ENCODE data around the gene C20orf173. TPM values are rescaled to one million over a fixed set of nuclear protein-coding genes. Genes with fewer than 3 reads are reported as not detected.

C20orf173 gene
- total RNA-seq, 1 donor from 2014 or later: not detected

GRCh38 chr20:35561268-35561667, 31.8 kb upstream of the C20orf173 start:
- Histone ChIP-seq H3F3A (ENCODE audit: low read depth) (peaks cover 5% of the 10 kb centered on the region), H3K36me3 (no peaks in the 10 kb centered on the region), H3K4me2 (no peak overlapping the region), H3K4me1 (no peaks in the 10 kb centered on the region), H3K27ac (no peak overlapping the region), H3K4me3 (no peak overlapping the region), H3K9me3 (ENCODE audit: low read depth) (no peaks in the 10 kb centered on the region), H3K79me2 (ENCODE audit: low read depth) (no peaks in the 10 kb centered on the region), H3K27me3 (no peaks in the 10 kb centered on the region), H3K9ac (no peak overlapping the region), H4K20me1 (ENCODE audit: low read depth) (no peaks in the 10 kb centered on the region), H2AFZ (replicated peaks) (no peak overlapping the region)
- Mint-ChIP-seq H3K27me3 (ENCODE audit: insufficient read depth, low read depth) (peaks cover 10% of the 10 kb centered on the region), H3K9me3 (no peaks in the 10 kb centered on the region), H3K36me3 (peaks cover 8% of the 10 kb centered on the region), H3K4me1 (no peaks in the 10 kb centered on the region), H3K27ac (no peak overlapping the region), H3K4me3 (no peak overlapping the region)
- peak; percentile 77 for DNase-seq (ENCODE audit: low spot score)
- no peak for TF ChIP-seq EZH2phosphoT487 (IDR thresholded peaks at IDR 0.05)
- TF ChIP-seq, protein P1, sequence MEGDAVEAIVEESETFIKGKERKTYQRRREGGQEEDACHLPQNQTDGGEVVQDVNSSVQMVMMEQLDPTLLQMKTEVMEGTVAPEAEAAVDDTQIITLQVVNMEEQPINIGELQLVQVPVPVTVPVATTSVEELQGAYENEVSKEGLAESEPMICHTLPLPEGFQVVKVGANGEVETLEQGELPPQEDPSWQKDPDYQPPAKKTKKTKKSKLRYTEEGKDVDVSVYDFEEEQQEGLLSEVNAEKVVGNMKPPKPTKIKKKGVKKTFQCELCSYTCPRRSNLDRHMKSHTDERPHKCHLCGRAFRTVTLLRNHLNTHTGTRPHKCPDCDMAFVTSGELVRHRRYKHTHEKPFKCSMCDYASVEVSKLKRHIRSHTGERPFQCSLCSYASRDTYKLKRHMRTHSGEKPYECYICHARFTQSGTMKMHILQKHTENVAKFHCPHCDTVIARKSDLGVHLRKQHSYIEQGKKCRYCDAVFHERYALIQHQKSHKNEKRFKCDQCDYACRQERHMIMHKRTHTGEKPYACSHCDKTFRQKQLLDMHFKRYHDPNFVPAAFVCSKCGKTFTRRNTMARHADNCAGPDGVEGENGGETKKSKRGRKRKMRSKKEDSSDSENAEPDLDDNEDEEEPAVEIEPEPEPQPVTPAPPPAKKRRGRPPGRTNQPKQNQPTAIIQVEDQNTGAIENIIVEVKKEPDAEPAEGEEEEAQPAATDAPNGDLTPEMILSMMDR (IDR thresholded peaks at IDR 0.05): peak; percentile 57

DNA sequence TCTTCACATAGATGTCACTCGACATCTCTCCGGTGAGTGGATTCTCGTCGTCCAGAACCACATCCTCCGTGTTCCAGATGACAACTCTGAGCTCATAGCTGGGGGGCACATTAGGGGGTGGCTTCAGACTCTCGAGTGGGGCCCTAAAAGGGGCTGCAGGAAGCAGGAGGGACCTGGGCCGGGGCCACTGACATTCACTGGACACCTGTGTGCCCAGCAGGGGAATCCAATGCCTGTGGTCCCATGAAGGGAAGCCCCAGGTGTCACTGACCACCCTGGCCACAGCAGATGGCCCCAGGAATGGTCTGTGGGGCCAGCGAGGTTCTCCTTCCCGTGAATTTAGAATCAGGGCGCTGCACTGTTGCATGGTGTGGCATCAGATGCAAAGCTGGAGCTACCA, 31.1 kb upstream of the C20orf173 start:
- Histone ChIP-seq H3K9ac (no peak overlapping the region), H3K4me2 (no peak overlapping the region), H3K9me3 (ENCODE audit: low read depth) (no peaks in the 10 kb centered on the region), H3K36me3 (no peaks in the 10 kb centered on the region), H3K4me1 (no peaks in the 10 kb centered on the region), H3K27me3 (no peaks in the 10 kb centered on the region), H3F3A (ENCODE audit: low read depth) (peaks cover 5% of the 10 kb centered on the region), H2AFZ (replicated peaks) (no peak overlapping the region), H4K20me1 (ENCODE audit: low read depth) (no peaks in the 10 kb centered on the region), H3K79me2 (ENCODE audit: low read depth) (no peaks in the 10 kb centered on the region), H3K4me3 (no peak overlapping the region), H3K27ac (no peak overlapping the region)
- Mint-ChIP-seq H3K27ac (no peak overlapping the region), H3K4me1 (no peaks in the 10 kb centered on the region), H3K36me3 (peaks cover 9% of the 10 kb centered on the region), H3K27me3 (ENCODE audit: insufficient read depth, low read depth) (peaks cover 10% of the 10 kb centered on the region), H3K4me3 (no peak overlapping the region), H3K9me3 (no peaks in the 10 kb centered on the region)
- no peak for DNase-seq (ENCODE audit: low spot score)
- no peak for TF ChIP-seq EZH2 (IDR thresholded peaks at IDR 0.05)
- no peak for TF ChIP-seq EZH2phosphoT487 (IDR thresholded peaks at IDR 0.05)
- TF ChIP-seq, protein P1 (IDR thresholded peaks at IDR 0.05): no peak

DNA sequence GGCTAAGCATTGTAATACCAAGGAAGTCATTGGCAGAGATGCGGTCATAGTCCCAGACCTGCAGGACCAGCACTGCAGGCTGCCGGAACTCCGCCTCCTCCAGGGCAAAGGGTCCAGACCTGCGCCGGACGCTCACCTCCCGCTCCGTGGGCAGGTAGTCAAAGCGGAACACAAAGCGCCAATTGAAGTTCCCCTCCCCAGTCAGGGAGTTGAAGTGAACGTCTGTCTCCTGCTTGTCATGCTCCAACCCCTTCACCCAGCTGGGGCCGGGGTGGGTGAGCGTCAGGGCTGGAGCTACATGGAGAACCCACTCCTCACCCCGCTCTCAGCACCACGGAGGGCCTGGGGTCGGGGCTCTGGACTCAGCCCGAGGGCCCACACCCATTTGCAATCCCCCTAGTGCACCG, 30.7 kb upstream of the C20orf173 start:
- no peak for DNase-seq (ENCODE audit: low spot score)
- Mint-ChIP-seq H3K36me3 (peaks cover 12% of the 10 kb centered on the region), H3K27ac (no peak overlapping the region), H3K4me1 (no peaks in the 10 kb centered on the region), H3K4me3 (no peak overlapping the region), H3K9me3 (no peaks in the 10 kb centered on the region), H3K27me3 (ENCODE audit: insufficient read depth, low read depth) (peaks cover 10% of the 10 kb centered on the region)
- Histone ChIP-seq H3K9ac (no peak overlapping the region), H3K4me3 (no peak overlapping the region), H3F3A (ENCODE audit: low read depth) (peaks cover 5% of the 10 kb centered on the region), H3K27me3 (no peaks in the 10 kb centered on the region), H3K79me2 (ENCODE audit: low read depth) (no peaks in the 10 kb centered on the region), H2AFZ (replicated peaks) (no peak overlapping the region), H3K27ac (no peak overlapping the region), H3K9me3 (ENCODE audit: low read depth) (no peaks in the 10 kb centered on the region), H3K4me2 (no peak overlapping the region), H4K20me1 (ENCODE audit: low read depth) (no peaks in the 10 kb centered on the region), H3K4me1 (no peaks in the 10 kb centered on the region), H3K36me3 (no peaks in the 10 kb centered on the region)
- no peak for TF ChIP-seq EZH2 (IDR thresholded peaks at IDR 0.05)
- TF ChIP-seq EZH2phosphoT487 (IDR thresholded peaks at IDR 0.05): no peak
- TF ChIP-seq, protein P1 (IDR thresholded peaks at IDR 0.05): no peak
